CD4-positive, alpha-beta T cell treated with Interleukin-17A for 4 hours (primary cell): ENCODE measurements around the gene PTGDR2.
A peak's percentile ranks its signal among the peaks of the same experiment; 100 is the strongest.

Experiments
- DNase-seq: peaks from one replicate; pipeline ENCODE4 v3.0.0-alpha.2; 2020; ENCODE audit warnings: mixed read lengths

Gene PTGDR2

DNA sequence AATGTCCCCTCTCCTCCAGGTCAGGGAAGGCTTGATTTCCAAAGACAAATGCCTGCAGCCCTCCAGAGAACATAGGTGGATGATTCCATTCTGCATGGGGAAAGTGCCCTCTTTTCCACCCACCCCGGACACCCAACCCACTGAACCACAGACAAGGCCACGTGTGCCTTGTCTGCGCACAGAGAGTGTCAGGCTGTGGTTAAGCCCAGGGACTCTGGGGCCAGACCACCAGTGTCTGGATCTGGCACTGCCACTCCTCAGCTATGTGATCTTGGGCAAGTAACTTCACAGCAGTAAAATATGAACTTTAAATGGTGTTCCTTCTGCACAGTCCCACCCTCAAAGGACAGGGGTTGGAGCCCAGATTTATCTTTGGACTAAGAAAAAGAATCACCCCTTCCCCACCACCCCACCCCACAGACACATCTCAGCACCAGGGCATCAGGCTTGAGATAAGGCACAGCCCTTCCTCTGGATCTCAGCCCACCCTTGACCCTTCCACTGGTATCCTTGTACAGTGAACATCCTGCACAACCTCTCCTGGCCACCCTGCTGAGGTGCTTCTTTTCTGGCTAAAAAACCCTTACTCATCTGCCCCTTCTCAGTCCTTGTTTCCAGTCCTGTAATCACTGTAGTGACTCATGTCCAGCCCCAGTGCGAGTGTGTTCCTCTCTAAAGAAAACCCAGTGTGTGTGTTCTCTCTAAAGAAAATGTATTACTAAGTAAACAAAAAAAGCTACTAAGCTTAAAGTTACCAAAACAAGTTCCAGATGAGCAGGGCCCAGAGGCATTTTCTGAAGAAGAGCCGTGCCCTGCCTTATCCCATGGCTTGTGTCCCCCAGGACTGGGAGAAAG is 1.9 kb upstream of the PTGDR2 start:
- DNase-seq = no peak

- DNase-seq = no peak
Measured at GRCh38 chr11:60854847-60855725, 664 bp downstream of the PTGDR2 start.

- no peak for DNase-seq
Measured at GRCh38 chr11:60854140-60854846, 1.5 kb downstream of the PTGDR2 start.

- DNase-seq = no peak
Measured at GRCh38 chr11:60852982-60853950, 2.5 kb downstream of the PTGDR2 start.

DNA sequence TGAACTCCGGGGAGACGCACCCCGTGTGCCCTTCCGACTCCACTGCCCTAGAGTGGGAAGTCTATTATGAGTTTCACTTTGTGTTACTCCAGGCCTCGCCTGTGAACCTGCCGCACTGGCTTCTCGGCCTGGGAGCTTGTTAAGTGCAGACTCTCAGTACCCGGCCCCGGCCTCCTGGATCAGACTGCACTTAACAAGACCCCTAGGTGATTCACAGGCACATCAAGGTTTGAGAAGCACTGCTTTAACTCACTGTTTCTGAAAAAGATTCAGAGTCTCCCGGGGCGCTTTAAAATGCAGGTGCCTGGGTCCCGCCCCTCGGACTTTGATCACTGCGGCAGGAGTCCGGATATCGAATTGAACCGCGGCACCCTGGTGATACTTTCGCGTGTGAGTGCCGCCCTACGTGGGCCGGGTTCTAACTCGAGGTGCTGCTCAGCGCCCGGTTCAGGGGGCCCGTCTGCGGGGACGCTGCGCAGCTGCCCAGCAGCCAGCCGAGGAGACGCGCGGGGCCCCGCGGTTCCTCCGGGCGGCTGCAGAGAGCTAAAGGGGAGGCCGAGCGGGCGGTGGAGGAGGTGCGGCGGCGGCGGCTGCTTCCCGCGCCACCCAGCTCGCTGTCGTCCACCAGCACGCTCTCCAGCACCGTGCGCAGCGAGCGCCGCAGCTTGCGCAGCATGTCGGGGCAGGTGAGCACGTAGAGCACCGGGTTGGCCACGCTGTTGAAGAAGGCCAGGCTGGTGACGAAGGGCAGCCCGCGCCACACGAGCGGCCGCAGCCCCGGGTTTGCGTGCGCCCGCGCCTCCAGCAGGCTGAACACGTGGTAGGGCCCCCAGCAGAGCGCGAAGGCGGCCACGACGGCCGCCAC is 3.4 kb downstream of the PTGDR2 start:
- DNase-seq = no peak

DNA sequence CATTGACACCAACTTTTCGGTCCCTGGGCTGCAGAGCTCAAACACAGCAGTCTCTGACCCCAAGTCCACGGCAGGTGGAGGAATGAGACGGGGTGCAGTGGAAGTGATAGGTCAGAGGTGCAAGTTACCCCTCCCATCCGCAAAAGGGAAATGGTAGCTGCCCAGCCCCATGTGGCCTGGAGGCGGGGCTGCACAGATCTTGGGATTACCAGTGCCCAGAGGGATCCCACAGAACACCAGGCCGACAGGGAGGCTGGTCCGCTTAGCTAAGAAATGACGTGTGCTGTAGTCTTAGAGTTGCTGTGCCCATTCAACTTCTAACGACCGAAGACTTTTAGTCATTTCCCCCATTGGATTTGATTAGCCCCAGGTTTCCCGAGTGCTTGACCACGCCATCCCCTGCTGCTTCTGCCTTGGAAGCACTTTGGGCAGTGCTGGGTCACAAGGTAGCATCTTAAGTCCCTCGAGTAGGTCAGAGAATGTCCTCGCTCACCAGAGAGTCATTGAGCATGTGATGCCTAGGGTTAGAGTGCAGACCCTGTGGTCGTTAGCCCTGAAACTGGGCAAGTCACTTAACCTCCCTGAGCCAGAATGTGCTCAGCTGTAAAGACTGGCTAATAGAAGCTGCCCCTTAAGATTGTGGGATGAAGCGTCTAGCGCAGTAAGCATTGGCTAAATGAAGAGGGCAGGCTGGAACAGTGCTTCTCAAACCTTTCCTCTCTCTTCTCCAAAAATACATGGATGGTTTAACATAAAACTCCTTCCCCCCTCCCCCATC is 4.2 kb downstream of the PTGDR2 start:
- no peak for DNase-seq

DNA sequence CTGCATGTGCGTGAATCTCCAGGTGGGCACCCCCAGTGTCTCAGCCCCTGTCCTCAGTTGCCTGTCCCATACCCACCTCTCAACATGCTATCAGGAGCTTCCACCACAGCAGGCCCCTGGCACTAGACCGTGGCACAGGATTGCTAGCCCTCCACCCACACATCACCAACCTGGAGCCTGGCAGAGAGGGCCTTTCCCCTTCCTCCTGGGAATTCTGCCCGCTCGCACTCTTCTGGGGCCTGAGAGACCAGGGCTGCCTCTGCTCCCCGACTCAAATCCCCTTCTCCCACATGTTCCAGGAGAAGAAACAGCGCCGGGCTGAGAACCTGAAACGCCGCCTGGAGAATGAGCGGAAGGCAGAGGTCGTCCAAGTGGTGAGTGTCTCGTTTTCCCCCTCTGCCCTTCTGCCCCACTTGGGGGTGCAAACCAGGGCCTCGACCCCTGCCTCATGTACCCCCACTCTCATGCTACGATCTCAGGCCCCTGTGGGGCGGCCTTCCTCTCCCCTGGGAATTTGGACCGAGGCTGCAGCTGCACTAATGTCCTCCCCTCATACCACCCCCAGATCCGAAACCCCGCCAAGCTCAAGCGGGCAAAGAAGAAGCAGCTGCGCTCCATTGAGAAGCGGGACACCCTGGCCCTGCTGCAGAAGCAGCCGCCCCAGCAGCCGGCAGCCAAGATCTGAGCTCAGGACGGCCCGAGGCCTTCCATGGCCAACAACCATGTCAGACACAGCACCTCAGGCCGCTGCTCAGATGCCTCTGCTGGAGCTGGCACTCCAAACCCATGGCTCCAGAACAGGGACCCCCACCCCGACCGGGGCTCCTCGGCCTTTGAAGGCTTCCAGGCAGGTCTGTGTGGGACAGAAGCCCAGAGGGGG is 5.9 kb downstream of the PTGDR2 start:
- DNase-seq = no peak

GRCh38 chr11:60848714-60849151 is 7.0 kb downstream of the PTGDR2 start:
- DNase-seq = no peak

GRCh38 chr11:60847896-60848295 is 7.9 kb downstream of the PTGDR2 start:
- no peak for DNase-seq

- no peak for DNase-seq
Measured at GRCh38 chr11:60847281-60847680, 8.5 kb downstream of the PTGDR2 start.

GRCh38 chr11:60845338-60845737 is 10.4 kb downstream of the PTGDR2 start:
- no peak for DNase-seq

DNA sequence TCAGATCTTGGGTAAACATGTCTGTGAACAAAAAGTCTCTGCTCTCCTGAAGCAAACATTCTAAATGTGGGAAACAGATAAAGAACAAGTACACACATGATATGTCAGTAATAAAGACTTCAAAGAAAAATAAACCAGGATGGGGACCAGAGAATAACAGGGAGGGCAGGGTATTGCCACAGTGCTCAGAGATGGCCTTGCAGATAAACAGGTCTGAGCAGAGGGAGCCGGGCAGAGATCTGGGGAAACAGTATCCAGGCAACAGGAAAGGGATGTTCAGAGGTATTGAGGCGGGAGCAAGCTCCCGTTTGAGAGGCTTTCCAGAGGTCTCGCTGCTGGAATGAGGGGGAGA is 10.9 kb downstream of the PTGDR2 start:
- DNase-seq = no peak

DNA sequence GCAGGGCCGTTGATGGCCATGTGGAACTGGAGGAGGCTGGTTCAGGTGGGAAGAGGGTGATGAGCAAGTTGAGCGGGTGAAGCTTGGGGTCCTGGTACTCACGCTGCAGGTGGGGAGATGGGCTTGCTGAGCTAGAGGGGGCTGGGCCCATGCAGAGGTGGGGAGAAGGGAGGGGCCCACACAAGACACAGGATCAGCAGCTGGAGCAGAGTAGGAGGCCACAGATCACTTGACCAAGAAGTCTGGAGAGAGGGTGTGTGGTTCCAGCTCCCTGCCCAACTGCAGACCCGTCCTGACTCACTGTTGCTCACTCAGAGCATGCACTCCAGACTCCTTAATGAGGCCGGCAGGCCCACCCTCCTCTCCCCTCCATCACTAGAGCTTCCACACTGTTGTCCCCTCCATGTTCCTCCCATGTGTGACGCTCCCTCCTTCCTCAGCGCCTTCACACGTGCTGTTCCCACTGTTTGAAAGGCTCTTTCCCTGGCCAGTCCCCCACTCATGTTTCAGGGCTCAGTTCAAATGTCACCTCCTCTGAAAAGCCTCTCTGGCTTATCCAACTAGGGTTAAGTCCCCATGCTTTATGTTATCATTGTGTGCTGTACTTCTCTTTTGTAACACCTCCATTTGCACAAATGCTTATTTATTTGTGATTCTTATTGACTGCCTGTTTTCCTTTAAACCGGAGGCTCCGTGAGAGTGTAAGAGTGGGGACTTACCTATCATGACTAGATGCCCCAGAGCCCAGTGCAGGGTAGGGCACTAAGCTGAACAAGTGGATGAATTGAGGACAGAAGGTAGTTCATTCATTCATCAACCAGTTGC is 11.5 kb downstream of the PTGDR2 start:
- DNase-seq = no peak

- no peak for DNase-seq
Measured at GRCh38 chr11:60842668-60843600, 12.8 kb downstream of the PTGDR2 start.

GRCh38 chr11:60841797-60842667 is 13.7 kb downstream of the PTGDR2 start, which contains the start of gene CCDC86:
Gene CCDC86 (plus strand): TSS chr11:60842113. CDS start chr11:60842125, 12 bp downstream.
- DNase-seq = peak; percentile 96
